ENCODE data around the gene TSPEAR.

- TF ChIP-seq ZHX1 (conservative IDR thresholded peaks at IDR 0.05; ENCODE audit: low read length) (no peak), CEBPZ (IDR thresholded peaks at IDR 0.05; ENCODE audit: borderline replicate concordance, low read depth, low read length) (no peak), NKRF (IDR thresholded peaks at IDR 0.05; ENCODE audit: borderline replicate concordance) (no peak), BDP1 (IDR thresholded peaks at IDR 0.05; ENCODE audit: insufficient read depth, insufficient read length) (no peak)
Measured at GRCh38 chr21:44701541-44701940, 9.8 kb downstream of the TSPEAR start.
